ENCODE measurements around the gene SDK2.

- TF ChIP-seq ZSCAN20 (CRISPR knock-in tag; IDR thresholded peaks at IDR 0.05) (no peak), EP300 (IDR thresholded peaks at IDR 0.05) (no peak), CTCF (IDR thresholded peaks at IDR 0.05) (no peak), KDM5A (IDR thresholded peaks at IDR 0.05) (no peak), RCOR1 (IDR thresholded peaks at IDR 0.05; ENCODE audit: low read depth, low read length) (no peak), POLR2A (IDR thresholded peaks at IDR 0.05; ENCODE audit: low read length) (no peak)
Measured at GRCh38 chr17:73463821-73464220, 180.4 kb downstream of the SDK2 start.

Data from A549 (cell line).